GM12878 (cell line): ENCODE measurements around the gene CSNK1G2. TPM values are rescaled to one million over a fixed set of nuclear protein-coding genes. Genes with fewer than 3 reads are reported as not detected.

Source experiments
- ATAC-seq: fragments of 200-7000 bp; cut with Tn5 transposase; 3 replicates; pipeline ENCODE4 v1.9.1; 2020; ENCODE audit warnings: mild to moderate bottlenecking, moderate library complexity
- BruUV-seq: library from RNA; stranded (reverse); fragments of 400-500 nt; replicated peaks from 2 replicates; lab custom pipeline; 2021; lab: Mats Ljungman, UMichigan
- CTCF ChIA-PET: fragments of 300-600 bp; sonication (Branson Sonifier 250); formaldehyde crosslinking; extraction: SDS; loops from one replicate; lab custom pipeline; 2021; ENCODE audit warnings: inconsistent platforms; lab: Yijun Ruan, JAX
- POLR2A ChIA-PET: fragments of 350-600 bp; formaldehyde crosslinking; extraction: SDS; loops from one replicate; lab custom pipeline; 2021; ENCODE audit warnings: inconsistent platforms; lab: Charles Lee
- RAD21 ChIA-PET: fragments of 300-600 bp; sonication (Branson Sonifier 250); formaldehyde crosslinking; loops from one replicate; lab custom pipeline; 2023; ENCODE audit warnings: antibody characterized with exemption; ENCODE audit not compliant: unreplicated experiment; lab: Charles Lee
- SMC1A ChIA-PET: fragments of 300-600 bp; sonication (Branson Sonifier 250); formaldehyde crosslinking; loops from one replicate; lab custom pipeline; 2023; ENCODE audit not compliant: unreplicated experiment, uncharacterized antibody; lab: Charles Lee
- DNase-seq: peaks from one replicate; pipeline ENCODE4 v3.0.0-alpha.2; 2011; ENCODE audit warnings: low read depth, low spot score
- FAIRE-seq: peaks from 3 replicates; lab custom pipeline; 2011; peaks lifted over from hg19 to GRCh38; lab: Jason Lieb, UNC
- H2AFZ ChIP-seq: 2 replicates; pipeline ENCODE4 v1.6.0; 2011; ENCODE audit warnings: low read depth, low read length, control low read depth; ENCODE audit not compliant: control insufficient read depth
- H3K27ac ChIP-seq: 2 replicates; pipeline ENCODE4 v1.5.1; 2011; ENCODE audit warnings: control low read depth; ENCODE audit not compliant: control insufficient read depth, insufficient read depth
- H3K27me3 ChIP-seq, 2 experiments: replicated peaks in 1 of 2; 2 replicates each; pipeline versions ENCODE4 v1.6.0 to v1.6.1; 2011; ENCODE audit warnings: low read length in 1 of 2; ENCODE audit not compliant: control insufficient read depth in 2 of 2, insufficient read depth in 2 of 2
- H3K36me3 ChIP-seq, 2 experiments: 2 replicates each; pipeline ENCODE4 v1.5.1; 2011; ENCODE audit warnings: low read length in 1 of 2; ENCODE audit not compliant: control insufficient read depth in 2 of 2, insufficient read depth in 2 of 2
- H3K4me1 ChIP-seq: 2 replicates; pipeline ENCODE4 v1.6.1; 2011; ENCODE audit warnings: mild to moderate bottlenecking, low read length, moderate library complexity, mixed read lengths; ENCODE audit not compliant: control insufficient read depth, insufficient read depth
- H3K4me2 ChIP-seq: 2 replicates; pipeline ENCODE4 v1.6.0; 2011; ENCODE audit warnings: control low read depth; ENCODE audit not compliant: control insufficient read depth, insufficient read depth
- H3K4me3 ChIP-seq: fragments of 200-600 bp; sonication (generic); 2 replicates; pipeline ENCODE4 v1.5.1; 2016
- H3K79me2 ChIP-seq: 2 replicates; pipeline ENCODE4 v1.6.0; 2011; ENCODE audit warnings: low read length; ENCODE audit not compliant: control insufficient read depth, insufficient read depth
- H3K9ac ChIP-seq: 2 replicates; pipeline ENCODE4 v1.8.0; 2011; ENCODE audit warnings: low read length, control low read depth, mixed read lengths; ENCODE audit not compliant: control insufficient read depth, insufficient read depth
- H3K9me3 ChIP-seq: replicated peaks from 3 replicates; pipeline ENCODE4 v1.5.1; 2011; ENCODE audit warnings: mild to moderate bottlenecking, low read length; ENCODE audit not compliant: control insufficient read depth, insufficient read depth
- H4K20me1 ChIP-seq: 2 replicates; pipeline ENCODE4 v1.6.0; 2011; ENCODE audit not compliant: control insufficient read depth, insufficient read depth
- BCL3 ChIP-seq: IDR thresholded peaks from 2 replicates; pipeline ENCODE4 v1.6.1; 2011; ENCODE audit warnings: borderline replicate concordance, low read depth, mild to moderate bottlenecking, moderate library complexity, low read length; ENCODE audit not compliant: insufficient read depth, poor library complexity, severe bottlenecking
- RELA ChIP-seq: fragments of 450-650 bp; IDR thresholded peaks from 2 replicates; pipeline ENCODE4 v1.8.0; 2014; ENCODE audit warnings: borderline replicate concordance; ENCODE audit not compliant: partially characterized antibody
- ZNF24 ChIP-seq: fragments of 450-650 bp; IDR thresholded peaks from 2 replicates; pipeline ENCODE4 v1.6.1; 2017; ENCODE audit warnings: antibody characterized with exemption, mild to moderate bottlenecking
- WGBS: methylation state at CpG from one replicate; pipeline ENCODE4 v1.1.6; 2016; ENCODE audit warnings: low lambda C conversion rate; ENCODE audit not compliant: insufficient replicate concordance, insufficient coverage; ENCODE audit errors: missing lambda C conversion rate; 5-methylcytosine and 5-hydroxymethylcytosine counted together
- in situ Hi-C: fragments of 300-500 bp; cut with MboI; formaldehyde crosslinking; loops from 9 replicates; pipeline ENCODE4 v1.14.3; 2018; ENCODE audit warnings: mixed read lengths
- intact Hi-C: fragments of 100-400 bp; cut with micrococcal nuclease; formaldehyde crosslinking; loops from one replicate; pipeline ENCODE4 v1.14.2; 2022; ENCODE audit not compliant: unreplicated experiment
- polyA plus RNA-seq, 11 experiments: library from polyadenylated mRNA; depleted of rRNA in 4 of 11; unstranded in 6 of 11; stranded (reverse) in 5 of 11; fragments of >200 nt; fragmentation: Nextera tagmentation in 4 of 11; fragmentation: Illumina TruSeq in 1 of 11; extraction: Ambion mirVana in 4 of 11; extraction: Trizol in 1 of 11; gene quantifications; 1 replicate in 1 of 11; 2 replicates in 10 of 11; pipeline versions ENCODE4 v1.2.1 to v1.2.3, GENCODE V29; 2011 to 2016; ENCODE audit warnings: inconsistent platforms in 2 of 11, missing spikeins in 2 of 11, low read depth in 1 of 11
- total RNA-seq, 4 experiments: library from RNA; depleted of rRNA in 3 of 4; stranded (reverse); fragments of >200 nt in 3 of 4; fragmentation: Illumina TruSeq in 1 of 4; extraction: Trizol in 1 of 4; gene quantifications; 2 replicates each; pipeline versions ENCODE4 v1.2.1 to v1.2.3, GENCODE V29; 2013 to 2021

CSNK1G2 gene
- total and polyA plus RNA-seq, 10 of the 15 experiments (the other 5 are each of a cell fraction or from before 2014, with no cell fraction given): 0.64 to 109 (median 25.0) TPM

GRCh38 chr19:1997353-1998233 lies 56.6 kb downstream of the CSNK1G2 start:
- intact Hi-C loops (no loop called here), in situ Hi-C loops (no loop called here)
- H3K4me2 ChIP-seq: no peak overlapping the region
- no peaks in the 10 kb centered on the region for H3K36me3 ChIP-seq
- POLR2A ChIA-PET: no interaction called here
- H3K9me3 ChIP-seq: no peaks in the 10 kb centered on the region; the same call in 2 of the 3 replicates
- TSS peak; percentile 62 for BruUV-seq
- SMC1A ChIA-PET: no interaction called here
- H3K4me3 ChIP-seq: no peak overlapping the region
- no peak for FAIRE-seq
- no peaks in the 10 kb centered on the region for H4K20me1 ChIP-seq
- no peak for TF ChIP-seq RELA
- peak; percentile 88 for TF ChIP-seq ZNF24
- TF ChIP-seq BCL3: peak; percentile 67
- ATAC-seq: no peak
- H3K79me2 ChIP-seq: no peaks in the 10 kb centered on the region
- H3K27ac ChIP-seq: no peak overlapping the region
- H3K27me3 ChIP-seq: no peaks in the 10 kb centered on the region
- WGBS: 83% methylated on average over 31 of the region's 31 CpGs
- RAD21 ChIA-PET: no interaction called here
- H3K4me1 ChIP-seq: peaks cover 7% of the 10 kb centered on the region
- no peak overlapping the region for H2AFZ ChIP-seq
- CTCF ChIA-PET: no interaction called here
- H3K9ac ChIP-seq: no peak overlapping the region
- DNase-seq: no peak
